ENCODE data around the gene MCAM.

MCAM gene

GRCh38 chr11:119309411-119309810, 7.5 kb downstream of the MCAM start:
- Histone ChIP-seq H3K9ac (ENCODE audit: insufficient read length) (no peak overlapping the region), H3K27ac (no peak overlapping the region), H3K36me3 (ENCODE audit: insufficient read depth, low read length) (peaks cover 11% of the 10 kb centered on the region; the same call in 1 of the 2 replicates), H3K9me3 (ENCODE audit: low read depth, low read length) (no peaks in the 10 kb centered on the region), H3K4me3 (no peak overlapping the region)
- no peak for DNase-seq (ENCODE audit: low read depth, low spot score)
- no peak for TF ChIP-seq POLR2AphosphoS5 (IDR thresholded peaks at IDR 0.05; ENCODE audit: borderline replicate concordance, low read depth, low read length)
- no peak for TF ChIP-seq EZH2 (IDR thresholded peaks at IDR 0.05)
- no peak for TF ChIP-seq FOXP2 (optimal IDR thresholded peaks at IDR 0.05; ENCODE audit: control extremely low read depth, extremely low read length, insufficient read depth)

- no peak for TF ChIP-seq FOXP2 (optimal IDR thresholded peaks at IDR 0.05; ENCODE audit: control extremely low read depth, extremely low read length, insufficient read depth)
- TF ChIP-seq POLR2AphosphoS5 (IDR thresholded peaks at IDR 0.05; ENCODE audit: borderline replicate concordance, low read depth, low read length): no peak
- no peak for TF ChIP-seq EZH2 (IDR thresholded peaks at IDR 0.05)
- H3K36me3 ChIP-seq (ENCODE audit: insufficient read depth, low read length): peaks cover 23% of the 10 kb centered on the region
- no peak for DNase-seq (ENCODE audit: low read depth, low spot score)
Observed at GRCh38 chr11:119307974-119308373, 9.0 kb downstream of the MCAM start.

GRCh38 chr11:119307219-119307618, 9.7 kb downstream of the MCAM start:
- H3K27ac ChIP-seq: no peak overlapping the region; the same call in 1 of the 2 replicates

More at GRCh38 chr11:119307974-119308373, 9.0 kb downstream of the MCAM start:
- Histone ChIP-seq H3K4me3 (no peak overlapping the region), H3K27ac (no peak overlapping the region), H3K9me3 (ENCODE audit: low read depth, low read length) (no peaks in the 10 kb centered on the region), H3K9ac (ENCODE audit: insufficient read length) (no peak overlapping the region)

GRCh38 chr11:119306373-119306890, 10.5 kb downstream of the MCAM start:
- peaks cover 29% of the 10 kb centered on the region for H3K36me3 ChIP-seq (ENCODE audit: insufficient read depth, low read length)
- H3K9me3 ChIP-seq (ENCODE audit: low read depth, low read length): no peaks in the 10 kb centered on the region
- H3K9ac ChIP-seq (ENCODE audit: insufficient read length): no peak overlapping the region
- 0 out of 2 replicates have a peak overlapping the region, but pooled peaks have one; percentile 19 for H3K27ac ChIP-seq
- TF ChIP-seq EZH2 (IDR thresholded peaks at IDR 0.05): no peak
- TF ChIP-seq FOXP2 (optimal IDR thresholded peaks at IDR 0.05; ENCODE audit: control extremely low read depth, extremely low read length, insufficient read depth): no peak
- no peak for TF ChIP-seq POLR2AphosphoS5 (IDR thresholded peaks at IDR 0.05; ENCODE audit: borderline replicate concordance, low read depth, low read length)
- DNase-seq (ENCODE audit: low read depth, low spot score): no peak
- no peak overlapping the region for H3K4me3 ChIP-seq

More at GRCh38 chr11:119307219-119307618, 9.7 kb downstream of the MCAM start:
- H3K36me3 ChIP-seq (ENCODE audit: insufficient read depth, low read length): peaks cover 23% of the 10 kb centered on the region
- H3K9me3 ChIP-seq (ENCODE audit: low read depth, low read length): no peaks in the 10 kb centered on the region
- TF ChIP-seq FOXP2 (optimal IDR thresholded peaks at IDR 0.05; ENCODE audit: control extremely low read depth, extremely low read length, insufficient read depth) (no peak), POLR2AphosphoS5 (IDR thresholded peaks at IDR 0.05; ENCODE audit: borderline replicate concordance, low read depth, low read length) (no peak), EZH2 (IDR thresholded peaks at IDR 0.05) (no peak)
- no peak overlapping the region for H3K4me3 ChIP-seq
- H3K9ac ChIP-seq (ENCODE audit: insufficient read length): no peak overlapping the region
- DNase-seq (ENCODE audit: low read depth, low spot score): no peak

GRCh38 chr11:119305556-119306372, 11.2 kb downstream of the MCAM start:
- H3K9me3 ChIP-seq (ENCODE audit: low read depth, low read length): no peaks in the 10 kb centered on the region
- no peak overlapping the region for H3K4me3 ChIP-seq
- H3K36me3 ChIP-seq (ENCODE audit: insufficient read depth, low read length): peaks cover 33% of the 10 kb centered on the region
- no peak overlapping the region for H3K9ac ChIP-seq (ENCODE audit: insufficient read length)
- TF ChIP-seq POLR2AphosphoS5 (IDR thresholded peaks at IDR 0.05; ENCODE audit: borderline replicate concordance, low read depth, low read length): no peak
- TF ChIP-seq EZH2 (IDR thresholded peaks at IDR 0.05): no peak
- TF ChIP-seq FOXP2 (optimal IDR thresholded peaks at IDR 0.05; ENCODE audit: control extremely low read depth, extremely low read length, insufficient read depth): no peak
- DNase-seq (ENCODE audit: low read depth, low spot score): no peak
- no peak overlapping the region for H3K27ac ChIP-seq

- TF ChIP-seq POLR2AphosphoS5 (IDR thresholded peaks at IDR 0.05; ENCODE audit: borderline replicate concordance, low read depth, low read length): no peak
- no peak for TF ChIP-seq FOXP2 (optimal IDR thresholded peaks at IDR 0.05; ENCODE audit: control extremely low read depth, extremely low read length, insufficient read depth)
- no peak overlapping the region for H3K4me3 ChIP-seq
- H3K36me3 ChIP-seq (ENCODE audit: insufficient read depth, low read length): peaks cover 46% of the 10 kb centered on the region
- DNase-seq (ENCODE audit: low read depth, low spot score): no peak
- no peaks in the 10 kb centered on the region for H3K9me3 ChIP-seq (ENCODE audit: low read depth, low read length)
- H3K9ac ChIP-seq (ENCODE audit: insufficient read length): no peak overlapping the region
- H3K27ac ChIP-seq: no peak overlapping the region
Observed at GRCh38 chr11:119303227-119303718, 13.7 kb downstream of the MCAM start.

- TF ChIP-seq FOXP2 (optimal IDR thresholded peaks at IDR 0.05; ENCODE audit: control extremely low read depth, extremely low read length, insufficient read depth) (no peak), EZH2 (IDR thresholded peaks at IDR 0.05) (no peak), POLR2AphosphoS5 (IDR thresholded peaks at IDR 0.05; ENCODE audit: borderline replicate concordance, low read depth, low read length) (no peak)
- no peaks in the 10 kb centered on the region for H3K9me3 ChIP-seq (ENCODE audit: low read depth, low read length)
- peaks cover 62% of the 10 kb centered on the region for H3K36me3 ChIP-seq (ENCODE audit: insufficient read depth, low read length)
- no peak overlapping the region for H3K4me3 ChIP-seq
- DNase-seq (ENCODE audit: low read depth, low spot score): no peak
- no peak overlapping the region for H3K9ac ChIP-seq (ENCODE audit: insufficient read length)
- no peak overlapping the region for H3K27ac ChIP-seq
Observed at GRCh38 chr11:119300198-119300964, 16.5 kb downstream of the MCAM start.

- Histone ChIP-seq H3K4me3 (no peak overlapping the region), H3K9me3 (ENCODE audit: low read depth, low read length) (no peaks in the 10 kb centered on the region), H3K27ac (no peak overlapping the region), H3K36me3 (ENCODE audit: insufficient read depth, low read length) (peaks cover 62% of the 10 kb centered on the region), H3K9ac (ENCODE audit: insufficient read length) (no peak overlapping the region)
- DNase-seq (ENCODE audit: low read depth, low spot score): no peak
- TF ChIP-seq POLR2AphosphoS5 (IDR thresholded peaks at IDR 0.05; ENCODE audit: borderline replicate concordance, low read depth, low read length): no peak
- no peak for TF ChIP-seq EZH2 (IDR thresholded peaks at IDR 0.05)
Observed at GRCh38 chr11:119299416-119299815, 17.5 kb downstream of the MCAM start.
